Measurements from ENCODE around the gene FGFR2.

FGFR2 gene

DNA sequence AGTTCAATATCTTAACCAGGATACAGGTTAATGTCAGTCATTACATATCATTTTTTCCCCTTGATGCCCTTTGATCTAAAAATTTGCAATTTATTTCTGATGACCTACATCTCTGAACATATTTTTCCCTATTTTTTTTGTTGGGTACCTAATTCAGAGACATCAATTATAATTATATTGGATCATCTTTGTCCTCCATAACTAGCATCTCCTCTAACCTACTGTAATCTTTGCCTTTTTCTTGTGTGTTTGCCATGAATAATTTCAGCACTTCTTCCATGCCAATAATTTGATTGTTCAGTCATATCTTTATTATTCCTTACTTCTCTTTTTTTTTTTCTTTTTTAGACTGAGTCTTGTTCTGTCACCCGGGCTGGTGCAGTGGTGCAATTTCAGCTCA lies 39.2 kb upstream of the FGFR2 start:
- TF ChIP-seq, protein P1, sequence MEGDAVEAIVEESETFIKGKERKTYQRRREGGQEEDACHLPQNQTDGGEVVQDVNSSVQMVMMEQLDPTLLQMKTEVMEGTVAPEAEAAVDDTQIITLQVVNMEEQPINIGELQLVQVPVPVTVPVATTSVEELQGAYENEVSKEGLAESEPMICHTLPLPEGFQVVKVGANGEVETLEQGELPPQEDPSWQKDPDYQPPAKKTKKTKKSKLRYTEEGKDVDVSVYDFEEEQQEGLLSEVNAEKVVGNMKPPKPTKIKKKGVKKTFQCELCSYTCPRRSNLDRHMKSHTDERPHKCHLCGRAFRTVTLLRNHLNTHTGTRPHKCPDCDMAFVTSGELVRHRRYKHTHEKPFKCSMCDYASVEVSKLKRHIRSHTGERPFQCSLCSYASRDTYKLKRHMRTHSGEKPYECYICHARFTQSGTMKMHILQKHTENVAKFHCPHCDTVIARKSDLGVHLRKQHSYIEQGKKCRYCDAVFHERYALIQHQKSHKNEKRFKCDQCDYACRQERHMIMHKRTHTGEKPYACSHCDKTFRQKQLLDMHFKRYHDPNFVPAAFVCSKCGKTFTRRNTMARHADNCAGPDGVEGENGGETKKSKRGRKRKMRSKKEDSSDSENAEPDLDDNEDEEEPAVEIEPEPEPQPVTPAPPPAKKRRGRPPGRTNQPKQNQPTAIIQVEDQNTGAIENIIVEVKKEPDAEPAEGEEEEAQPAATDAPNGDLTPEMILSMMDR (IDR thresholded peaks at IDR 0.05; ENCODE audit: low read depth, low read length), result no peak
- no peak for DNase-seq (ENCODE audit: low read depth in 2 of 2)
- no peak overlapping the region for H3K4me3 ChIP-seq (replicated peaks in 1 of 2; ENCODE audit: low read depth in 2 of 2, low read length in 2 of 2)

DNA sequence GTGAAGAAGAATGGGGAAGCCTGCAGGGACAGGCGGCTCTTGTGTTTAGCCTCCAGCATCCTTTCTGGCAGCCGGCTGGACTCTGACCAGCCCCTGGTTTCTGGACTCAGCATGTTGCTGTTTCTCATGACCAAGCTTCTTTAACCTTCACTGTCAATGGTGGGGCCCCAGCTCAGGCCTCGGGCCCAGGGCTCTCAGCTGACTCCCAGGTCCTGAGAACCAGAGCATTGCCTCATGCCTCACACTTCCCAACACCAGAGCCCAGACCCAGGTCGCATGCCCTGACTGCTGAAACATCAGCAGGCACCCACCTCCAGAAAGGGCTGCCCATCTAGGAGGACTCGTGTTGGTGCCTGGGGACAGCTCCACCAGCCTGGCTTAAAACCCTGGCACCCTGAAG lies 34.8 kb upstream of the FGFR2 start:
- DNase-seq (ENCODE audit: low read depth in 2 of 2), result no peak
- no peak overlapping the region for H3K4me3 ChIP-seq (replicated peaks in 1 of 2; ENCODE audit: low read depth in 2 of 2, low read length in 2 of 2)
- TF ChIP-seq, protein P1 (IDR thresholded peaks at IDR 0.05; ENCODE audit: low read depth, low read length), result no peak

DNA sequence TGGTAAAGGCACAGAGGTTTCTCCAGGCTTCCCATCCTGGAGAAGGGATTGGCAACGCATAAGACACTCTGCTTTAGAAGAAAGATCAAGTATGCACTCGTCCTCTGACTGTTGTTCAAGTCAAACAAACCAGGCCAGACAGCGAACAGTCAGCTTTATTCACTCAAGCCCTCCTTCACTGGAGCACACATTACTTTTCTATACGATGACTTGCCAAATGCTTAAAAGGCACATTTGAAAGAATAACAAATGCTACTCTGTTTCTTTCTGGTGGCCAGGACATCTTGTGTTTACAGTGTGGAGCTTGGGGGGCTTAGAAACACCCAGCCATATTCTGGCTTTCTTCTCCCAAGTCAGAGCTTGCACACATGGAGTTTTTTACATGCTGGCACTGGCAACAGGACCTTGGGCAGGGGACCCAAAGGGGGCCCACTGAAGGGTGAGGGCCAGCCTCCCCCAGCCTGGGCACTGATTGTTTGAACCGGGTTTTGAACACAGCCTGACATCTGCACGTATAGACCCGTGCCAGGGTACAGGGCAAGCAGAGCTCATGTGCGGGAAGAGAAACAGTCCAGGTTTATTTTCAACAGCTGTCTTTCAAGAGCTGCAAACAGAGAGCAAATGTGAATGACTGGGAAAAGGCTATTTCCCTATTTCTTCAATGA lies 33.3 kb upstream of the FGFR2 start:
- TF ChIP-seq, protein P1 (IDR thresholded peaks at IDR 0.05; ENCODE audit: low read depth, low read length), result no peak
- H3K4me3 ChIP-seq (replicated peaks in 1 of 2; ENCODE audit: low read depth in 2 of 2, low read length in 2 of 2), result no peak overlapping the region
- no peak for DNase-seq (ENCODE audit: low read depth in 2 of 2)

DNA sequence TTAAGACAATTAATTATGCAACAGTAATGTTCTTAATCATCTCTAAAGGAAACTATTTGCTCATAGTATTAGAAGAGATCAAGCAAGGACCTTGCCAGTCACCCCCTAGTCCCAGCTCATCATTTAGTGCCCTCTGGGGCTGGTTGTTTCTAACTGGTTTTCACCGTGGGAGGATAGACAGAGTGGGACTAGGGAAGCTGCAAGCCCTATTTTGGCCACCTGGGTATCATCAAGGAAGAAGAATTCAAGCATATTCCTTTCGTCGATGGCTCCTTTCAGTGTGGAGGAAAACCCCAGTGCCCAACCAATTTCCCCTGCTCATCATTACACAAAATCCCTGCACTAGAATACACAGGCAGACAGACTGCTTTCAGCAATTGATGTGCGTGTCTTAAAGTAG lies 30.6 kb upstream of the FGFR2 start:
- no peak for DNase-seq (ENCODE audit: low read depth in 2 of 2)
- TF ChIP-seq, protein P1 (IDR thresholded peaks at IDR 0.05; ENCODE audit: low read depth, low read length), result no peak
- H3K4me3 ChIP-seq (replicated peaks in 1 of 2; ENCODE audit: low read depth in 2 of 2, low read length in 2 of 2), result no peak overlapping the region

DNA sequence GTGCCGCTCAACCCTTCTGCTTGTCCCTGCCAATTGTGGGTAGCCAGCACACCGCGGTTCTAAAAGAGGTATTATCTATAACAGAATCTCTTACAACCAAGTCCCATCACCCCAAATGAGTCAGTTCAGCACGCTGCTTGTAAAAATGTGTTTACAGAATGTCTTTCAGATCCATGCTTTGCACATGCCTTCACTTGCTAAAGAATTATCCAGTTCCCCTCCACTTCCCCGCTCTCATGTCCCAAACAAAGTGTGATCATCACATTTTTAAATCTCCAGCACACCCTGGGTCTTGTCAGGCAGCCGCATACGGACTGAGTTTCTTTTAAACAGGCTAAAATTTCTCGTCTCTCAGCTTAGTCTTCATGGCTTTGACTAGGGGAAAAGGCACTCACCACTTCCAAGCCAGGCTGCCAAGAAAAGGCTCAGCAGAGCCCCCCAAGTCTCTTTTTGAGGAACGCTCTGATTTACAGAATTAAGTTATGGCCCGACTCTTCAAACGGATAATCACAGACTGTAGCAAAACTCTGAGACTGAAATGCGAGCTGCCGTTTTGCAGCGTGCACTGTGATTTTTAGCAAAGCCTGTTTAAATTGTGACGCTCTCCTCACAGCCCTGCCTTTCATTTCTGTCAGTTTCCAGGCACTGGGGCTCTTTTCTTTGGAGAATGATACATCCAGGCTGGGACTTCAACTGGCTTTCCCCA lies 29.8 kb upstream of the FGFR2 start:
- no peak overlapping the region for H3K4me3 ChIP-seq (replicated peaks in 1 of 2; ENCODE audit: low read depth in 2 of 2, low read length in 2 of 2)
- TF ChIP-seq, protein P1 (IDR thresholded peaks at IDR 0.05; ENCODE audit: low read depth, low read length), result no peak
- DNase-seq (ENCODE audit: low read depth in 2 of 2), result no peak

DNA sequence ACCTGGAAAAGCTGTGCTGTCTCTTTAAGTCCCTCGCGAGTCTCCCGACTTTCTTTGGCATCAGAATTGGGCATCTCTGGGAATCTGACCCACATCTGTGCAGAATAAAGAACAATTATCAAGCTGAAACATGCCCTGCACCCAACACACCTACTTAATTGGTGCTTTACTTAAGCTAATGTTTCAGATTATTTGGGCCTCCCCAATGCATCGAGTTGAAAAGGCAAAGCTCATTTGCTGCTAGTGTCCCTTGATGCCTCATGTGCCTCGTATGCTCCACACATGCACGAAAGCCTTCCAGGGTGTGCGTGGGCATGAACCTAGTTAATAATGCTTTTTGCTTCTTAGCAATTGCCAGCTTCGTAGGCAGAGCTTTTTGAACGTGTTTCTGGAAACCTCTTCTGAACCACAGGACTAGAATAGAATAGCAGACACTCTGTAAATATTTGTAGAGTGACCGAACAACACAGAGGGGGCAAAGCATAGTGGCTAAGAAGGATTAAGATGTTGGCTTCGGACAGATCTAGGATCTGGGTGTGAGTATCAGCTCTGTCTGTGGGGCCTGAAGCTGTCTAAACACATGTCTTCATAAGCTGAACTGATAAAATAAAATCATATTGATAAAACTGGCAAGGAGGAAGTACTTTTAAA lies 26.7 kb upstream of the FGFR2 start:
- TF ChIP-seq, protein P1 (IDR thresholded peaks at IDR 0.05; ENCODE audit: low read depth, low read length), result no peak
- H3K4me3 ChIP-seq (replicated peaks in 1 of 2; ENCODE audit: low read depth in 2 of 2, low read length in 2 of 2), result no peak overlapping the region
- DNase-seq (ENCODE audit: low read depth in 2 of 2), result no peak

Data from cardiac fibroblast (primary cell).